ENCODE results near the gene ANKRD62. TPM values are rescaled to one million over a fixed set of nuclear protein-coding genes. Genes with fewer than 3 reads are reported as not detected.
A peak's percentile ranks its signal among the peaks of the same experiment; 100 is the strongest.

ANKRD62 gene
- total and polyA plus RNA-seq, 9 of the 15 experiments (the other 6 are each of a cell fraction or from before 2014, with no cell fraction given) = 0.16 to 1.1 (median 0.45) TPM; not detected in 1

- TF ChIP-seq PKNOX1 (IDR thresholded peaks at IDR 0.05) = no peak
- no peak for TF ChIP-seq CBFA2T2 (conservative IDR thresholded peaks at IDR 0.05)
Measured at GRCh38 chr18:12072996-12073395, 20.6 kb upstream of the ANKRD62 start (continued).

GRCh38 chr18:12074736-12075135, 18.9 kb upstream of the ANKRD62 start:
- no peaks in the 10 kb centered on the region for H4K20me1 ChIP-seq (replicated peaks; ENCODE audit: control insufficient read depth, insufficient read depth, low read length)
- no peak overlapping the region for H2AFZ ChIP-seq (ENCODE audit: low read depth, low read length)
- H3K4me1 ChIP-seq (replicated peaks in 1 of 2; ENCODE audit: control insufficient read depth in 2 of 2, insufficient read depth in 2 of 2, low read length in 2 of 2) = peaks cover 0 to 7% of the 10 kb centered on the region in 2 experiments; a peak in 2 of 5 replicates
- no peak overlapping the region for H3K27ac ChIP-seq (ENCODE audit: extremely low read depth, low read depth, low read length)
- no peaks in the 10 kb centered on the region for H3K36me3 ChIP-seq (ENCODE audit: control insufficient read depth, insufficient read depth, low read length)
- DNase-seq (ENCODE audit: extremely low read depth in 1 of 4, low spot score in 3 of 4) (peak in 1 of 4 experiments; percentile 16), ATAC-seq (peak; percentile 80), FAIRE-seq (peak; percentile 59)
- H3K79me2 ChIP-seq (ENCODE audit: control insufficient read depth, insufficient read depth, low read length) = no peaks in the 10 kb centered on the region
- ChIA-PET POLR2A (no interaction called here), CTCF (ENCODE audit: low intra/inter-chr PET ratio) (no interaction called here)
- peaks cover 7 to 12% of the 10 kb centered on the region in 2 experiments; a peak in 3 of 5 replicates for H3K27me3 ChIP-seq (ENCODE audit: control insufficient read depth in 2 of 2, insufficient read depth in 2 of 2, low read length in 2 of 2)
- no peak overlapping the region for H3K9ac ChIP-seq (ENCODE audit: insufficient read depth in 1 of 2, low read depth in 2 of 2, low read length in 2 of 2)
- in situ Hi-C loops (cut with MboI) = no loop called here
- H3K4me2 ChIP-seq (ENCODE audit: insufficient read depth, low read length) = no peak overlapping the region
- no peak overlapping the region for H3K4me3 ChIP-seq
- intact Hi-C loops (cut with micrococcal nuclease) = no loop called here
- BruUV-seq (replicated peaks) = no TSS peak
- 3% methylated on average over 3 of the region's 3 CpGs for WGBS (ENCODE audit: insufficient coverage, low coverage, missing lambda C conversion rate)
- TF ChIP-seq CTCF (IDR thresholded peaks at IDR 0.05 in 2 of 3, conservative IDR thresholded peaks at IDR 0.05 in 1 of 3; ENCODE audit: insufficient read depth in 2 of 3, low read depth in 1 of 3, low read length in 3 of 3) = peak in 2 of 3 experiments; percentile 10 to 14; a peak in 1 of 6 replicates
- peak in 1 of 2 experiments; percentile 38; a peak in 2 of 4 replicates for TF ChIP-seq RAD21 (CRISPR knock-in tag; conservative IDR thresholded peaks at IDR 0.05 in 1 of 2, IDR thresholded peaks at IDR 0.05 in 1 of 2)
- no peak for TF ChIP-seq CGGBP1 (CRISPR knock-in tag; IDR thresholded peaks at IDR 0.05)
- no peaks in the 10 kb centered on the region for H3K9me3 ChIP-seq (replicated peaks; ENCODE audit: control insufficient read depth, insufficient read depth, low read depth, low read length)
- no peaks in the 10 kb centered on the region for H3K9me1 ChIP-seq (ENCODE audit: control insufficient read depth, insufficient read depth, low read length)

Measured in K562 (cell line).